GM23338 (cell line): ENCODE data around the gene IGFBP4. TPM values are rescaled to one million over a fixed set of nuclear protein-coding genes. Genes with fewer than 3 reads are reported as not detected.

ENCODE experiments used
- ATAC-seq: fragments of 200-7000 bp; cut with Tn5 transposase; 3 replicates; pipeline ENCODE4 v1.9.1; 2020
- DNase-seq: peaks from one replicate; pipeline ENCODE4 v3.0.0-alpha.2; 2015; ENCODE audit warnings: low spot score
- H2AFZ ChIP-seq: fragments of 200-600 bp; sonication (generic); 2 replicates; pipeline ENCODE4 v1.8.0; 2016; ENCODE audit warnings: antibody characterized with exemption, mild to moderate bottlenecking, moderate library complexity
- H3F3A ChIP-seq: fragments of 200-600 bp; sonication (generic); replicated peaks from 2 replicates; pipeline ENCODE4 v1.8.0; 2017; ENCODE audit warnings: antibody characterized with exemption, mixed run types, low read depth
- H3K27ac ChIP-seq: fragments of 200-600 bp; sonication (generic); 2 replicates; pipeline ENCODE4 v1.6.1; 2016; ENCODE audit warnings: low read depth
- H3K27me3 ChIP-seq: fragments of 200-600 bp; sonication (generic); 2 replicates; pipeline ENCODE4 v1.8.0; 2016; ENCODE audit warnings: mild to moderate bottlenecking, mixed run types, moderate library complexity; ENCODE audit not compliant: insufficient read depth
- H3K36me3 ChIP-seq: fragments of 200-600 bp; sonication (generic); 2 replicates; pipeline ENCODE4 v1.8.0; 2016; ENCODE audit warnings: mild to moderate bottlenecking; ENCODE audit not compliant: insufficient read depth
- H3K4me1 ChIP-seq: fragments of 200-600 bp; sonication (generic); 2 replicates; pipeline ENCODE4 v1.8.0; 2016; ENCODE audit warnings: mild to moderate bottlenecking, moderate library complexity; ENCODE audit not compliant: insufficient read depth
- H3K4me2 ChIP-seq: fragments of 200-600 bp; sonication (generic); 2 replicates; pipeline ENCODE4 v1.7.1; 2017; ENCODE audit warnings: mixed run types
- H3K4me3 ChIP-seq: fragments of 200-600 bp; sonication (generic); 2 replicates; pipeline ENCODE4 v1.6.1; 2016; ENCODE audit warnings: mixed run types
- H3K79me2 ChIP-seq: fragments of 200-600 bp; sonication (generic); replicated peaks from 2 replicates; pipeline ENCODE4 v1.8.0; 2017; ENCODE audit warnings: mild to moderate bottlenecking; ENCODE audit not compliant: insufficient read depth
- H3K9me2 ChIP-seq: fragments of 200-600 bp; sonication (generic); 2 replicates; pipeline ENCODE4 v1.8.0; 2017; ENCODE audit not compliant: insufficient read depth
- H4K20me1 ChIP-seq: fragments of 200-600 bp; sonication (generic); replicated peaks from 2 replicates; pipeline ENCODE4 v1.8.0; 2017; ENCODE audit warnings: mild to moderate bottlenecking; ENCODE audit not compliant: insufficient read depth
- H3K27ac Mint-ChIP-seq: 2 replicates; pipeline ENCODE4 v1.8.0; 2020; ENCODE audit warnings: inconsistent platforms, mild to moderate bottlenecking, moderate library complexity, mixed read lengths
- H3K27me3 Mint-ChIP-seq: 3 replicates; pipeline ENCODE4 v1.8.0; 2022; ENCODE audit warnings: low read depth, mild to moderate bottlenecking, moderate library complexity, mixed read lengths, inconsistent platforms; ENCODE audit not compliant: insufficient read depth, poor library complexity
- H3K36me3 Mint-ChIP-seq: 3 replicates; pipeline ENCODE4 v1.8.0; 2021; ENCODE audit warnings: low read depth, mild to moderate bottlenecking, inconsistent platforms, moderate library complexity, mixed read lengths
- H3K4me1 Mint-ChIP-seq: 3 replicates; pipeline ENCODE4 v1.8.0; 2020; ENCODE audit warnings: mild to moderate bottlenecking, inconsistent platforms, mixed read lengths
- H3K4me3 Mint-ChIP-seq: 3 replicates; pipeline ENCODE4 v1.8.0; 2021; ENCODE audit warnings: moderate library complexity, mild to moderate bottlenecking, inconsistent platforms, mixed read lengths
- H3K9me3 Mint-ChIP-seq: 3 replicates; pipeline ENCODE4 v1.8.0; 2020; ENCODE audit warnings: moderate library complexity, mild to moderate bottlenecking, inconsistent platforms, mixed read lengths
- CREB1 ChIP-seq: fragments of 250-450 bp; sonication (Bioruptor Pico); IDR thresholded peaks from 2 replicates; pipeline ENCODE4 v1.5.0; 2020; ENCODE audit warnings: low read depth, mild to moderate bottlenecking, moderate library complexity
- CTCF ChIP-seq, 2 experiments: fragments of 200-600 bp in 1 of 2; sonication (generic) in 1 of 2; conservative IDR thresholded peaks; 2 replicates each; pipeline versions ENCODE4 v1.5.1 to v1.6.1; 2016 to 2017; ENCODE audit warnings: antibody characterized with exemption in 2 of 2, low read depth in 2 of 2, mild to moderate bottlenecking in 2 of 2, moderate library complexity in 1 of 2
- ETS1 ChIP-seq: IDR thresholded peaks from 2 replicates; pipeline ENCODE4 v1.6.1; 2016; ENCODE audit warnings: antibody characterized with exemption
- EZH2 ChIP-seq: fragments of 200-600 bp; sonication (generic); IDR thresholded peaks from one replicate; pipeline ENCODE4 v1.8.0; 2017; ENCODE audit warnings: antibody characterized with exemption, mild to moderate bottlenecking, low read depth; ENCODE audit not compliant: unreplicated experiment
- EZH2phosphoT487 ChIP-seq: fragments of 200-600 bp; sonication (generic); IDR thresholded peaks from one replicate; pipeline ENCODE4 v1.8.1; 2018; ENCODE audit warnings: antibody characterized with exemption; ENCODE audit not compliant: unreplicated experiment
- JUNB ChIP-seq: IDR thresholded peaks from one replicate; pipeline ENCODE4 v1.6.1; 2016; ENCODE audit warnings: antibody characterized with exemption; ENCODE audit not compliant: unreplicated experiment
- NANOG ChIP-seq: IDR thresholded peaks from 2 replicates; pipeline ENCODE4 v1.6.1; 2016; ENCODE audit warnings: antibody characterized with exemption, borderline replicate concordance
- REST ChIP-seq: IDR thresholded peaks from one replicate; pipeline ENCODE4 v1.6.1; 2018; ENCODE audit warnings: antibody characterized with exemption; ENCODE audit not compliant: unreplicated experiment
- STAT1 ChIP-seq: IDR thresholded peaks from one replicate; pipeline ENCODE4 v1.6.1; 2016; ENCODE audit warnings: antibody characterized with exemption; ENCODE audit not compliant: unreplicated experiment
- ZNF114 ChIP-seq: fragments of 250-450 bp; sonication (Bioruptor Pico); IDR thresholded peaks from 2 replicates; pipeline ENCODE4 v1.5.0; 2020; ENCODE audit warnings: mild to moderate bottlenecking, moderate library complexity
- ZNF462 ChIP-seq: fragments of 250-450 bp; sonication (Bioruptor Pico); IDR thresholded peaks from 2 replicates; pipeline ENCODE4 v1.5.0; 2020; ENCODE audit warnings: mild to moderate bottlenecking, moderate library complexity
- polyA plus RNA-seq: library from polyadenylated mRNA; unstranded; fragments of >200 nt; fragmentation: Nextera tagmentation; extraction: Ambion mirVana; gene quantifications from 2 replicates; pipeline ENCODE4 v1.2.1, GENCODE V29; 2016
- total RNA-seq: library from RNA; depleted of rRNA; stranded (reverse); fragments of >200 nt; shearing (Covaris generic); gene quantifications from 2 replicates; pipeline ENCODE4 v1.2.3, GENCODE V29; 2014

Gene IGFBP4
- total and polyA plus RNA-seq, 2 experiments from 2014 or later = 38.7 to 78.9 TPM

- H3K4me1 ChIP-seq = peaks cover 6% of the 10 kb centered on the region
- H3K36me3 ChIP-seq = peaks cover 7% of the 10 kb centered on the region; the same call in 1 of the 2 replicates
- H3K27me3 Mint-ChIP-seq = peaks cover 19% of the 10 kb centered on the region
- H3K27ac ChIP-seq = no peak overlapping the region
- no peak overlapping the region for H3K4me3 Mint-ChIP-seq
- H2AFZ ChIP-seq = no peak overlapping the region
- no peaks in the 10 kb centered on the region for H3K27me3 ChIP-seq
- peaks cover 29% of the 10 kb centered on the region for H3K79me2 ChIP-seq
- no peaks in the 10 kb centered on the region for H3F3A ChIP-seq
- H3K4me3 ChIP-seq = no peak overlapping the region
- TF ChIP-seq ZNF462 (CRISPR knock-in tag) (no peak), NANOG (no peak), ETS1 (no peak), CREB1 (CRISPR knock-in tag) (no peak), JUNB (no peak), STAT1 (no peak), CTCF (conservative IDR thresholded peaks at IDR 0.05; ENCODE audit: low read depth in 2 of 2) (no peak), EZH2phosphoT487 (no peak), EZH2 (no peak), ZNF114 (CRISPR knock-in tag) (no peak), REST (no peak)
- H3K27ac Mint-ChIP-seq = no peak overlapping the region
- no peaks in the 10 kb centered on the region for H3K9me2 ChIP-seq
- DNase-seq (no peak), ATAC-seq (no peak)
- peaks cover 53% of the 10 kb centered on the region for H3K36me3 Mint-ChIP-seq
- H3K4me1 Mint-ChIP-seq = peaks cover 20% of the 10 kb centered on the region
- no peaks in the 10 kb centered on the region for H3K9me3 Mint-ChIP-seq
- H3K4me2 ChIP-seq = no peak overlapping the region
- H4K20me1 ChIP-seq = no peaks in the 10 kb centered on the region
These were observed 9.7 kb downstream of the IGFBP4 start for GRCh38 chr17:40452921-40453378.
